Putamen (tissue), 1 donor: Measurements from ENCODE around the gene ANKRD30B.
"Not testable (repeated sequence)": the region's sequence is repeated elsewhere in the genome, so short reads cannot be mapped to it uniquely, and the experiment has no call there.

ENCODE experiments used
- DNase-seq: peaks from one replicate; pipeline ENCODE4 v3.0.0-alpha.2; 2016; ENCODE audit warnings: low spot score

ANKRD30B gene

DNA sequence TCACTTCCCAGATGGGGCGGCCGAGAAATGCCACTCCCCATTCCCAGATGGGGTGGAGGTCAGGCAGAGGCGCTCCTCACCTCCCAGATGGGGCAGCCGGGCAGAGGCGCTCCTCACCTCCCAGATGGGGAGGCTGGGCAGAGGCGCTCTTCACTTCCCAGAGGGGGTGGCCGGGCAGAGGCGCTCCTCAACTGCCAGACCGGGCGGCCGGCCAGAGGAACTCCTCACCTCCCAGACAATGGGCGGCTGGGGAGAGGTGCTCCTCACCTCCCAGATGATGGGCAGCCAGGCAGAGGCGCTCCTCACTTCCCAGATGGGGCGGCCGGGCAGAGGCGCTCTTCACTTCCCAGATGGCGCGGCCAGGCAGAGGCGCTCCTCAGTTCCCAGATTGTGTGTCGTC, 108.3 kb downstream of the ANKRD30B start:
- DNase-seq, result not testable (repeated sequence)

DNA sequence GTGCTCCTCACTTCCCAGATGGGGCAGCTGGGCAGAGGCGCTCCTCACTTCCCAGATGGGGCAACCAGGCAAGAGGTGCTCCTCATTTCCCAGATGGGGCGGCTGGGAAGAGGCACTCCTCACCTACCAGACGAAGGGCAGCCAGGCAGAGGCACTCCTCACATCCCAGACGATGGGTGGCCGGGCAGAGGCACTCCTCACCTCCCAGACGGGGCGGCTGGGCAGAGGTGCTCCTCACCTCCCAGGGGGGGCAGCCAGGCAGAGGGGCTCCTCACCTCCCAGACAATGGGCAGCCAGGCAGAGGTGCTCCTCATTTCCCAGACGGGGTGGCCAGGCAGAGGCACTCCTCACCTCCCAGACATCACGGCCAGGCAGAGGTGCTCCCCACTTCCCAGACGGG, 110.5 kb downstream of the ANKRD30B start:
- not testable (repeated sequence) for DNase-seq

DNA sequence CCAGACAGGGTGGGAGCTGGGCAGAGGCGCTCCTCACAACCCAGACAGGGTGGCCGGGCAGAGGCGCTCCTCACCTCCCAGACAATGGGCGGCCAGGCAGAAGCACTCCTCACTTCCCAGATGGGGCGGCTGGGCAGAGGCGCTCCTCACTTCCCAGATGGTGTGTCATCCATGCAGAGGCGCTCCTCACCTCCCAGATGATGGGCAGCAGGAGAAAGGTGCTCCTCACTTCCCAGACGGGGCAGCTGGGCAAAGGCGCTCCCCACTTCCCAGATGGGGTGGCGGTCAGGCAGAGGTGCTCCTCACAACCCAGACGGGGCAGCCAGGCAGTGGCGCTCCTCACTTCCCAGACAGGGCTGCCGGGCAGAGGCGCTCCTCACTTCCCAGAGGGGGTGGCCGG, 112.0 kb downstream of the ANKRD30B start:
- DNase-seq, result not testable (repeated sequence)

DNA sequence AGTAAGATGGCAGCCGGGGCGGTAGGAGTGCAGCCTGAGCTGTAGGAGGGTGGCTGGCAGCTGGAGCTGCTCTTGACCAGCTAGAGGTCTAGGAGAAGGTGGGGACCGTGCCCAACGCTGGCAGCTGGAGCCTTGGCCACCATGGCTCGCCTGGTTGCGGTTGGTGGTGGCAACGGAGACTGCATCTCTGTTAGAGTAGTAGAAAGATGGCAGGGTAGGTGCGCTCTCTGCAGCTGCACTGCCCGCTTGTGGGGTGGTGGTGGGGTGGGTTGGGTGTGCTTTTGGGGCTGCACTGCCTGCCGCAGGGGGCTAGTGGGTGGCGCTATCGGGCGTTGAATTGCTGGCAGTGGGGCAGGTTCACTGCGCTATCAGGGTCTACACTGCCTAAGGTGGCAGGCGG, 118.5 kb downstream of the ANKRD30B start:
- DNase-seq, result not testable (repeated sequence)

DNA sequence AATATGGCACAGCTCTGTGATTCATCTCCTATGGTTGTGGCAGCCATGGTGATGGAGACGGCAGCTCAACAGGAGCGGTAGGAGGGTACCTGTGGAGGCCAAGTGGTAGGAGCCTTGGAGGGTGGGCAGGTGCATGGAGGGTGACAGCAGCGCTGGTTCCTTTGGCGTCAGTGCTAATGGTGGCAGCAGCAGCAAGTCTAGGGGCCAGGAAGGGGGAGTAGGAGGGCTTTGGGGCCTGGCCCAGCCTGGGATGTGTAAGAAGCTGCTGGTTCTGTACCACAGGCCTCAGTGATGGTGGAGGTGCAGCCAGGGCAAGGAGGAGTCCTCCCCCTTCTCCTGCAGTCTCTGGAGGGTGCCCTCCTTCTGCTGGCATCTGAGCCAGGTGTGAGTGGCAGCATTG, 120.0 kb downstream of the ANKRD30B start:
- not testable (repeated sequence) for DNase-seq

DNA sequence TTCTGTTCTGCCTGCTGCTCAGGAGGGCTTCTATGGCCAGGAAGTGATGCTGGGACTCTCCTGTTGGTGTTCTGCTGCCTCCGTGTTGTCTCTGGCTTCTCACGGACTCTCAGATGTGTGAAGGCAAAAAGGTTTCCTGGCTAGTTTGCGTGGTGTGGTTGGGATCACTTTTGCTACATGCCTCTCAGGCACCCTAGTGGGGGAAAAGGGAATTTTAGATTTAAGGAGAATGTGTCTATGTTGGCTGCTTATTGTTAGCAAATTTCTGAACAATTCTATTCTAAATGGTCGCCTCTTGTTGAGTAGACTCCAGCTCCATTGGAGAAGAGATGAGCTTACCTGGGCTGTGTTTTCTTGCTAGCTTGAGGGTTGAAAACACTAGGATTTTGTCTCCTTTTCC, 120.9 kb downstream of the ANKRD30B start:
- not testable (repeated sequence) for DNase-seq

DNA sequence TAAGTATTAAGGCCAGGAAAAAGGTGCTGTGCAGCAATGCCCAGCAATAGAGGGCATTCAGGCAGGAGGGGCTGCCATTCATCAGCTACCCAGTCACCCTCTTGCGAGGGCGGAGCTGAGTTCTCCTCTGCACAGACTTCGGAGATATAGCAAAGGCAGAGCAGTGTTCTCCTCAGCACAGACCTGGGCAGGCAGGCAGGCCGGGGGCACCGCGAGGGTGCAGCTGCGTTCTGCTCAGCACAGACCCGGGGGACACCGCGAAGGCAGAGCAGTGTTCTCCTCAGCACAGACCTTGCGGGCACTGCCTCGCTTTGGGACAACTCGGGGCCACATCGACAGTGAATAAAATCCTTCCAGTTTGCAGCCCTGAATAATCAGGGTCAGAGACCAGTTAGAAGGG, 130.9 kb downstream of the ANKRD30B start:
- not testable (repeated sequence) for DNase-seq

DNA sequence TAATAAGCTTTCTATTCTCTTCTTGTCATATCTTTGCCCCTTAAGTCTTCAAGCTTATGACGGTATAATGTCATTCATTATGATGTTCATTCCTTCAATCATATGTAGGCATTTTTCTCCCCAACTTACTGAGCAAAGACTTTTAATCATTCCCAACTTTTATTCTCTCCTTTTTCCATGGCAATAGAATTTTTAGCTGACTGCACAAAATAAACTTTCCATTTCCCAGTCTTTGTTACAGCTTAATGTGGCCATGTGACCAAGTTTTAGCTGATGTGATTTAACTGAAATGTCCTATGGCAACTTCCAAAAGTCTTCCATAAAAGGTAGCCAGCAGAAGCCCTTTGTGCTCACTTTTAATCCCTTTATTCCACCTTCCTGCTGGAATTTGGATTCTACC, 152.5 kb downstream of the ANKRD30B start:
- no peak for DNase-seq
